ENCODE measurements around the gene ZNF284.
"Not testable (repeated sequence)": the region's sequence is repeated elsewhere in the genome, so short reads cannot be mapped to it uniquely, and the experiment has no call there.

Gene ZNF284

DNA sequence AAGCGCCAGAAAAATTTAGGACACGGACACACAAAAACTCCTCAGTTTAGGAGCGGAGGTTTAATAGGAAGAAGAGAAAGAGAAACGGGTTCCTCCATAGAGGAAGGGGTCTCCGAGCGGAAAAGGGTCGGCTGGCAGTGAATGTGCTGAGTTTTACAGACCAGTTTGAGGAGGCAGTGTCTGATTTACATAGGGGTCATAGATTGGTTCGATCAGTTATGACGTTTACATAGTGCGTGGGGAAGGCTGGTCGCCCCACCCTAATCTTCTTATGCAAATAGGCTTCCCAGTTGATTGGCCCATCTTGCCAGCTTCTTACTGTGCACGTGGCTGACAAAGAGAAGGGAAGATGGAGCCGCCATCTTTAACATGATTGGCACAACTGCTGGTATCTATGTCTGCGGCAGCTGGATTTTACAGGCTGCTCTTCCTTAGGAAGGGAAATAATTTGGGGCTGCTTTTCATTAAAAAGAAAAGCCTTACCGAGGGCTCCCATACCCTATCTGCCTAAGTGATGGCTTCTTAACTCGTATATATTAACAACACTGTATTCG is 40.0 kb downstream of the ZNF284 start:
- DNase-seq (ENCODE audit: low read depth) = peak; percentile 76

DNA sequence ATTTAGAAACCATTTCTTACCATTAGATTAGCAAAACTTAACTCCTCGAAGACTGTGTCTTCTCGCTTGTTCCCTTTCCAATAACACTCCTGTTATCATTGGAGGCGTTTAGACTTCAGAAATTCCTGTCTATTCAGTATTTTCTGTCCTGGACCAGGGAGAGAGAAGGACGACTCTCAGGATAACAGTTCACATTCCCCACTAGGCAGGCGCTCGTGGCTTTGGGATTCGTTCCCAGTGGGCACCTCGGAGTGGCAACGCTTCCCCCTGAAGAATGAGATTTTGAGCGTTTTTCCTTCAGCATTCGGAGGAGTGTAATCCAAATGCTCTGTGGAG is 40.8 kb downstream of the ZNF284 start:
- no peak for DNase-seq (ENCODE audit: low read depth)

- DNase-seq (ENCODE audit: low read depth) = peak; percentile 97
Observed at GRCh38 chr19:44113138-44113783, 41.3 kb downstream of the ZNF284 start, which contains the start of gene ZNF225. ZNF225 (plus strand) TSS chr19:44113399; CDS start chr19:44115828, 2,429 bp downstream.

- DNase-seq (ENCODE audit: low read depth) = no peak
Observed at GRCh38 chr19:44113784-44114390, 41.9 kb downstream of the ZNF284 start.

DNA sequence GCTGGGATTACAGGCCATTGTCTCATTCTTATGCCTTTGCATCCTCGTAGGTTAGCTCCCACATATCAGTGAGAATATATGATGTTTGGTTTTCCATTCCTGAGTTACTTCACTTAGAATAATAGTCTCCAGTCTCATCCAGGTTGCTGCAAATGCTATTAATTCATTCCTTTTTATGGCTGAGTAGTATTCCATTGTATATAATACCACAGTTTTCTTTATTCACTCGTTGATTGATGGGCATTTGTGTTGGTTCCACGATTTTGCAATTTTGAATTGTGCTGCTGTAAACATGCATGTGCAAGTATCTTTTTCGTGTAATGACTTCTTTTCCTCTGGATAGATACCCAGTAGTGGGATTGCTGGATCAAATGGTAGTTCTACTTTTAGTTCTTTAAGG is 49.2 kb downstream of the ZNF284 start:
- not testable (repeated sequence) for DNase-seq (ENCODE audit: low read depth)

DNA sequence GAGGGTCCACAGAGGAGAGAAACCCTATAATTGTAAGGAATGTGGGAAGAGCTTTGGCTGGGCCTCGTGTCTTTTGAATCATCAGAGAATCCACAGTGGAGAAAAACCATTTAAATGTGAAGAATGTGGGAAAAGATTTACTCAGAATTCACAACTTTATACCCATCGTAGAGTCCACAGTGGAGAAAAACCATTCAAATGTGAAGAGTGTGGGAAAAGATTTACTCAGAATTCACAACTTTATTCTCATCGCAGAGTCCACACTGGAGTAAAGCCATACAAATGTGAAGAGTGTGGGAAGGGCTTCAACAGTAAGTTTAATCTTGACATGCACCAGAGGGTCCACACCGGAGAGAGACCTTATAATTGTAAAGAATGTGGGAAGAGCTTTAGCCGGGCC is 60.0 kb downstream of the ZNF284 start:
- no peak for DNase-seq (ENCODE audit: low read depth)
